Measurements from ENCODE around the gene MBP.

Gene MBP

DNA sequence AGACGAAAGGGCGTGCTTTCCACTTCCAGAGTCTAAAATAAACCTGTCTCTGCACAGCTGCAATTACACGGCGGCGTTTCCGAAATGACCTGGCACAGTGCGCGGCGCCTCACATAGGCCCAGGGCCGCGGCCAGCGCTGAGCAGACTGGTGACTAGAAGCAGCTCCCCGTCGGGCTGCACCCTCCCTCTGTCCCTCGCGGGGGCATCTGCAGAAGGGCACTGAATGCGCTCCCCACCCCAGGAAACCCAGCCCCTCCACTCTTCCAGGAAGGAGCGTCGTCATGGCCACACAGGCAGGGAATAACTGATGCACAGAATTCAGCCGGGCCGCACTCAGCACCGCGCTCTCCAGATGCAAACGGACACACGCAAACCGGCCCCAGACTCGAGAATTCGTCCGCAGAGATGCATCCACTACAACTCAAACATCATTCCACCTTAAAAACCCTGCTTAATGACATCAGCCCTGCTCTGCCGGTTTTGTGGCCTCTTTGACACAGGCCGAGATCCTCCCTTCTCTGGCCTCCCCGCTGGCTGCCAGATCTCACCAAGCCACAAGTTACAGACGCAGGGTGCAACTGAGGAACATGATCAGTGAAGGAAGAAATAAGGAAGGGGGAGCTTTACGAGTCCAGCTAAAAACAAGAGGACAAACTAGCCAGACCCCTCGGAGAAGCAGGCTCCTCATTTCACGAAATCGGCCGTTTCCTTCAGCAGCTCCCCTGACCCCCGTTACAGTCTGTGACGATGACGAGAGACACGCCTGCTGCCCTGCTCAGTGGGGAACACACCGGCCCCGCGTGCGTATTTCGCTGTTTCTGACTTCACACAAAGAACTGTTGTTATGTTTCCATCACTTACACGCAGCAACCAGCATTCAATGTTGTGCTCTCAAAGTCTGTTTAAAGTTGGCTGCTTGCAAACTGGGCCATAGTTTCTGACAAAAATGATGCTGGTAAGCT lies 40.2 kb downstream of the MBP start:
- TF ChIP-seq, protein P1, sequence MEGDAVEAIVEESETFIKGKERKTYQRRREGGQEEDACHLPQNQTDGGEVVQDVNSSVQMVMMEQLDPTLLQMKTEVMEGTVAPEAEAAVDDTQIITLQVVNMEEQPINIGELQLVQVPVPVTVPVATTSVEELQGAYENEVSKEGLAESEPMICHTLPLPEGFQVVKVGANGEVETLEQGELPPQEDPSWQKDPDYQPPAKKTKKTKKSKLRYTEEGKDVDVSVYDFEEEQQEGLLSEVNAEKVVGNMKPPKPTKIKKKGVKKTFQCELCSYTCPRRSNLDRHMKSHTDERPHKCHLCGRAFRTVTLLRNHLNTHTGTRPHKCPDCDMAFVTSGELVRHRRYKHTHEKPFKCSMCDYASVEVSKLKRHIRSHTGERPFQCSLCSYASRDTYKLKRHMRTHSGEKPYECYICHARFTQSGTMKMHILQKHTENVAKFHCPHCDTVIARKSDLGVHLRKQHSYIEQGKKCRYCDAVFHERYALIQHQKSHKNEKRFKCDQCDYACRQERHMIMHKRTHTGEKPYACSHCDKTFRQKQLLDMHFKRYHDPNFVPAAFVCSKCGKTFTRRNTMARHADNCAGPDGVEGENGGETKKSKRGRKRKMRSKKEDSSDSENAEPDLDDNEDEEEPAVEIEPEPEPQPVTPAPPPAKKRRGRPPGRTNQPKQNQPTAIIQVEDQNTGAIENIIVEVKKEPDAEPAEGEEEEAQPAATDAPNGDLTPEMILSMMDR (IDR thresholded peaks at IDR 0.05; ENCODE audit: low read depth, low read length, missing control alignments): no peak
- H3K27me3 ChIP-seq (replicated peaks): no peaks in the 10 kb centered on the region
- H3K27ac ChIP-seq: no peak overlapping the region
- no peak overlapping the region for H3K4me3 ChIP-seq (ENCODE audit: low read depth, low read length)
- DNase-seq: no peak
- H3K36me3 ChIP-seq (replicated peaks): peaks cover 5% of the 10 kb centered on the region
- in situ Hi-C loops (cut with HindIII; ENCODE audit: low pct_ligation_motif_present, low sequenced_read_pairs): no loop called here

DNA sequence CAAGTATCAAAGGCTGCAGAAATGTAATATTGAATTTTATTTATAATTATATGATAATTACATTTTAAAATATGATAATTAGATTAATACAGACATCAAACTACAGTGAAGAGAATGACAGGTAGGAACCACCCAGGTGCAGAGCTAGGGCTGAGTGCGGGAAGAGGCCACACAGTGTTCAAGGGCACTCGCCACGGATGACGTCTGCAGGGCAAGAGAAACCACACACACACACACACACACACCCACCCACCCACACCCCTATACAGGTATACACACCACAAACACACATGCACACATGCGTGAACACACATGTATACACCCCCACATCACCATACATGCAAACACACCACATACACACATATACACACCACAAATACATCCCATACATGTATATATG lies 41.2 kb downstream of the MBP start:
- H3K27ac ChIP-seq: no peak overlapping the region
- H3K27me3 ChIP-seq (replicated peaks): no peaks in the 10 kb centered on the region
- in situ Hi-C loops (cut with HindIII; ENCODE audit: low pct_ligation_motif_present, low sequenced_read_pairs): no loop called here
- no peak overlapping the region for H3K4me3 ChIP-seq (ENCODE audit: low read depth, low read length)
- H3K36me3 ChIP-seq (replicated peaks): peaks cover 3% of the 10 kb centered on the region
- TF ChIP-seq, protein P1 (IDR thresholded peaks at IDR 0.05; ENCODE audit: low read depth, low read length, missing control alignments): no peak
- DNase-seq: no peak

DNA sequence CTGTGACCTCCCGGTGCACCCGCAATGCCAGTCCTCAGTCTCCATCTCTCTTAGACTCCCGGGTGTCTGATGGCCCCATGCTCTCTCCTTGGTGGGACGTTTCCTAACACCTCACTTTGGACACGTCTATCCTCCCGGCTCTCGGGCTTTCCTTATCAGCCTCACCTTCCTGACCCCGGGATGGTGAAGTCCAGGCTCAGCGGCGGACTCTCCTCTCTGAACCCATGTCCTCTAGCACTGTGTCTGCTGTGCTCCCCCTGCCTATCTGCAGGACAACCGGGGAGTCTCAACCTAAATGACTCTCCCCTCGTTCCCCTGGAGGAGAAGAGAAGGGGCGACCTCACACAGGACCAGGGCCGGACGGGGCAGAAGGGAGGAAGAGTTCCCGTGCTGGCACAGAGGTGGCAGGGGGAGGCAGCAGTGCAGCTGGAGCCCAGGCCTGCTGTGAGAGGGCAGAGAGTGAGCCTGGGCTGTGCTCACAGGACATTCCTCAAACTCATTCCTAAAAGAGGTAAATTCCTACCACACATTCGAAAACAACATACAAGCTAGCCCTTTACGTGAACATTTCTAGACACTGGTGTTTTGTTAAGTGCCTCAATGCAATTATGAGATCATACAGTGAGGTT lies 41.9 kb downstream of the MBP start:
- H3K27me3 ChIP-seq (replicated peaks): no peaks in the 10 kb centered on the region
- H3K27ac ChIP-seq: no peak overlapping the region
- peaks cover 3% of the 10 kb centered on the region for H3K36me3 ChIP-seq (replicated peaks)
- DNase-seq: no peak
- no peak overlapping the region for H3K4me3 ChIP-seq (ENCODE audit: low read depth, low read length)
- in situ Hi-C loops (cut with HindIII; ENCODE audit: low pct_ligation_motif_present, low sequenced_read_pairs): no loop called here
- TF ChIP-seq, protein P1 (IDR thresholded peaks at IDR 0.05; ENCODE audit: low read depth, low read length, missing control alignments): no peak

DNA sequence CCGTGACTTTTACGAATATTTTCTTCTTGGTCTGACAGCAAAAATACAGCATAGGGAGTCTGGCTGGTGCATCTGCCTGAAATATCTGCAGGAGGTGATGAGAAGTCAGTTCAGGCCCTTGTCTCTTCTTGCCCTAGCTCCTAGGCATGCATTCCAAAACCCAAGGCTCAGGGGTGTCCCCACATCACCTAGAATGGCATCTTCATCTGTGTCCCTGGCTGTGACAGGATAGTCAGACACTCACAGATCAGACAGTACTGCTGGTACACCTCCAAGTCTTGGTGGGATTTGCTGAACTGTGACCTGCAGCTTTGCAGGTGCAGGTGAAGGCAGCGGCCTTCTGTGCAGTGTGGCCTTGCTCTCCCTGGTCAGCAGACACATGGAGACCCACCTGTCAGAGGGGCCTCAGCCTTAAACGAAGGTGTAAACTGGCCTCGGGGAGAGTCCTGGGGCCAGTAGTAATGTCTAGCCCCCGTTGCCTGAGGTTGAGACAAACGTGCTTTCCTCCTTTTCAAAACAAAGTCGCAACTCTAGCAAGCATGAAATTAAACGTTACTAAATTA lies 42.8 kb downstream of the MBP start:
- TF ChIP-seq, protein P1 (IDR thresholded peaks at IDR 0.05; ENCODE audit: low read depth, low read length, missing control alignments): no peak
- Histone ChIP-seq H3K4me3 (ENCODE audit: low read depth, low read length) (no peak overlapping the region), H3K27ac (no peak overlapping the region), H3K36me3 (replicated peaks) (peaks cover 1% of the 10 kb centered on the region), H3K27me3 (replicated peaks) (no peaks in the 10 kb centered on the region)
- in situ Hi-C loops (cut with HindIII; ENCODE audit: low pct_ligation_motif_present, low sequenced_read_pairs): no loop called here
- DNase-seq: no peak

DNA sequence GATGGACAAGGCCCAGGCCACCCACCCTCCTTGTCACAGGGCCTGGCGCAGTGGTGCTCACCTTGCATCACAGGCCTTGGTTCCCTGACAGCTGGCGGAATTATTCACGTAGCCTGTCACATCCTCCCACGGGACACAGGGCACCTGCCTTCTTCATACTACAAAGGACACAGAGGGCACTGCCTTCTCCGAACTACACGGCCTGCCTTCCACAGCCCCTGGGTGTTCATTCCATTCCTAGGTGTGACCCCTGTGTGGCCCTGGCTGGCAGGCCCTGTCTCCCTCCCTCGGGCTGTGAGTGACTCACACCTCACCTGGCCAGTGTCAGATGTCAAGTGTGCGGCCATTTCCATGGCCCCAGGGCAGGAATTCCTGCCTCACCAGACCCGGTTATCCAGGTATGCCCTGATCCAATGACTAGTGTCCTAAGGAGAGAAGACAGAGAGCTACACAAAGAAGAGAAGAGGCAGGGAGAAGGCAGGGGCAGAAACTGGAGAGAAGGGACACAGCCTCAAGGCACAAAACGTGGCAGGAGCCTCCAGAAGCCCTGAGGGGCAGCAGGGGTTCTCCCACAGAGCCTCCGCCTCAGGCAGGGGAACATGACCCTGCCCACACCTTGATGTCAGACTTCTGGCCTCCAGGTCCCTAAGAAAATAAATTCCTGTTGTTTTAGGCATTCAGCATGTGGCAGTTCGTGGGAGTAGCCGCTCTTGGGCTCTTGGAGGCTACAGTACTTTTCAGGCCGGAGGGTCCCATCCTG lies 43.4 kb downstream of the MBP start:
- H3K36me3 ChIP-seq (replicated peaks): no peaks in the 10 kb centered on the region
- TF ChIP-seq, protein P1 (IDR thresholded peaks at IDR 0.05; ENCODE audit: low read depth, low read length, missing control alignments): no peak
- H3K4me3 ChIP-seq (ENCODE audit: low read depth, low read length): no peak overlapping the region
- H3K27ac ChIP-seq: no peak overlapping the region
- H3K27me3 ChIP-seq (replicated peaks): no peaks in the 10 kb centered on the region
- no peak for DNase-seq
- in situ Hi-C loops (cut with HindIII; ENCODE audit: low pct_ligation_motif_present, low sequenced_read_pairs): no loop called here

All from brain microvascular endothelial cell (primary cell).